HEK293T (cell line): ENCODE measurements around the gene MACIR.

Experiments
- BHLHE40 ChIP-seq: fragments of 450-650 bp; IDR thresholded peaks from 2 replicates; pipeline ENCODE4 v1.6.1; 2016; ENCODE audit warnings: mild to moderate bottlenecking, moderate library complexity, borderline replicate concordance
- ELF4 ChIP-seq: fragments of 450-650 bp; IDR thresholded peaks from 2 replicates; pipeline ENCODE4 v1.6.1; 2017; ENCODE audit warnings: antibody characterized with exemption
- FOXA1 ChIP-seq: fragments of 450-650 bp; IDR thresholded peaks from 2 replicates; pipeline ENCODE4 v1.6.1; 2016; ENCODE audit warnings: mild to moderate bottlenecking
- FOXK2 ChIP-seq: fragments of 450-650 bp; IDR thresholded peaks from 2 replicates; pipeline ENCODE4 v1.6.1; 2016; ENCODE audit warnings: mild to moderate bottlenecking
- FOXM1 ChIP-seq: fragments of 450-650 bp; IDR thresholded peaks from 2 replicates; pipeline ENCODE4 v1.6.1; 2017; ENCODE audit warnings: mild to moderate bottlenecking, borderline replicate concordance
- L3MBTL2 ChIP-seq: fragments of 450-650 bp; conservative IDR thresholded peaks from 2 replicates; pipeline ENCODE4 v1.6.1; 2016; ENCODE audit warnings: mild to moderate bottlenecking
- NFRKB ChIP-seq: fragments of 450-650 bp; IDR thresholded peaks from 2 replicates; pipeline ENCODE4 v1.6.1; 2016; ENCODE audit warnings: mild to moderate bottlenecking, moderate library complexity
- SP1 ChIP-seq: fragments of 450-650 bp; IDR thresholded peaks from 2 replicates; pipeline ENCODE4 v1.6.1; 2017
- TARDBP ChIP-seq: fragments of 450-650 bp; IDR thresholded peaks from 2 replicates; pipeline ENCODE4 v1.6.1; 2016

DNA sequence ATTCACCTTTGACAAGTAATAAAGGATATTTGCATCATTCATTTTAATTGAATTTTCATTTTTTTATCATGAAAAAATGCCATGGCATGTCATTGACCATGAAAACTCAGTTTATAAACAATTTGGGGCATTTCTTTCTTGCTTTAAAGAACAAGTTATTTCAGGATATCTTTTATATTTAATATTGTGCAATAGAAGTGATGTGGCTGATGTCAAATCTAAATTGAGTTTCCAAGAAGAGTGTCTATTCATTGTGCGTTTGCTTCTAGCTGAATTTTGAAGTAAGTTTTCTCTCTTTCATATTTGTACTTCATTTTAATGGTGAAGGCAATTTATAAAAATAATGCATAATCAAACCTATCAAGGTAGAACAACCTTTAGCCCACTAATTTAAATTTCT, 30.5 kb downstream of the MACIR start:
- no peak for TF ChIP-seq NFRKB
- TF ChIP-seq FOXK2 = no peak
- no peak for TF ChIP-seq TARDBP
- TF ChIP-seq FOXA1 = no peak
- TF ChIP-seq ELF4 = no peak
- no peak for TF ChIP-seq BHLHE40
- TF ChIP-seq SP1 = no peak
- TF ChIP-seq L3MBTL2 = no peak
- TF ChIP-seq FOXM1 = no peak
